ENCODE results near the gene P4HA2.

P4HA2 gene

GRCh38 chr5:132209131-132209530 is 18.5 kb downstream of the P4HA2 start:
- no peak for DNase-seq (ENCODE audit: low read depth in 1 of 2, low spot score in 1 of 2)
- no peak for TF ChIP-seq JUND (IDR thresholded peaks at IDR 0.05; ENCODE audit: low read depth)
- in situ Hi-C loops (cut with HindIII; ENCODE audit: low pct_unique_long_range_greater_than_20kb, low sequenced_read_pairs) = no loop called here

GRCh38 chr5:132207778-132208177 is 19.9 kb downstream of the P4HA2 start:
- DNase-seq (ENCODE audit: low read depth in 1 of 2, low spot score in 1 of 2) = no peak
- in situ Hi-C loops (cut with HindIII; ENCODE audit: low pct_unique_long_range_greater_than_20kb, low sequenced_read_pairs) = no loop called here
- TF ChIP-seq JUND (IDR thresholded peaks at IDR 0.05; ENCODE audit: low read depth) = no peak

DNA sequence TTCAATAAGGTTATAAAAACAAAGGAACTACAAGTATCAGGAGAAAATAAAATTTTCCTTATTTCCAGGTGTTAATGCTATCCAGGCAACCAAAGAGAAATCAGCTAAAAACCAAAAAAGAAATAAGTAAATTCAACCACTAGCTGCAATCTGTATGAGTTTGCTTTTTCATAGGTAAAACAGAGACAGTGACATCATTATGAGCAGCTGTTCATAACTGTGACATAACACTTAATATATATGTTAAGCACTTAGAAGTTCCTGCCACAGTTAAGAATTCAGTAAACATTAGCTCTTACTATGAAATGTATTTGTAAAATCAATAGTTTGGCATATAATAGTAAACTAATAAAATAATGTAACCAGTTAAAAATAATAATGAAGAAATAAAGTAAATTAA is 20.9 kb downstream of the P4HA2 start:
- in situ Hi-C loops (cut with HindIII; ENCODE audit: low pct_unique_long_range_greater_than_20kb, low sequenced_read_pairs) = no loop called here
- DNase-seq (ENCODE audit: low read depth in 1 of 2, low spot score in 1 of 2) = no peak
- no peak for TF ChIP-seq JUND (IDR thresholded peaks at IDR 0.05; ENCODE audit: low read depth)

GRCh38 chr5:132205385-132206125 is 22.1 kb downstream of the P4HA2 start:
- TF ChIP-seq JUND (IDR thresholded peaks at IDR 0.05; ENCODE audit: low read depth) = no peak
- no peak for DNase-seq (ENCODE audit: low read depth in 1 of 2, low spot score in 1 of 2)
- in situ Hi-C loops (cut with HindIII; ENCODE audit: low pct_unique_long_range_greater_than_20kb, low sequenced_read_pairs) = no loop called here

GRCh38 chr5:132204371-132205135 is 23.1 kb downstream of the P4HA2 start:
- no peak for DNase-seq (ENCODE audit: low read depth in 1 of 2, low spot score in 1 of 2)
- in situ Hi-C loops (cut with HindIII; ENCODE audit: low pct_unique_long_range_greater_than_20kb, low sequenced_read_pairs) = no loop called here
- no peak for TF ChIP-seq JUND (IDR thresholded peaks at IDR 0.05; ENCODE audit: low read depth)

DNA sequence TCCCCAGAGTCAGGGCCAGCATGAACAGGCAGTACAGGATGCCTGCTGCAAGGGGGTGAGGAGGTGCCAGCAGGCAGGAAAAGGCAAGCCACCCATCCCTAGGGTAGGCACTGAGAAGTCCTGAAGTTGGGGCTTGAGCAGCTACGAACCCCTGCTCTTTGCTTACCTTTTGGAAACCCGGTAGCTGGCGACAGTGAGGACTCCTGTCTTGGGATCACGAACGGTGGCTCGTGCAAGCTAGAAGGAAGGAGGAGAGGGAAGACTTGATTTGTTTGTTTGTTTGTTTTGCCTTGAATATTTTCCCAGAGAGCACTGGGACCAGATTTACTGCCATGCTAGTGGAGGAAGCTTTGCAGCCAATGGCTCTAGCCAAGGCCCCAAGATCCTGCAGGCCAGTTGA is 23.7 kb downstream of the P4HA2 start:
- in situ Hi-C loops (cut with HindIII; ENCODE audit: low pct_unique_long_range_greater_than_20kb, low sequenced_read_pairs) = no loop called here
- no peak for TF ChIP-seq JUND (IDR thresholded peaks at IDR 0.05; ENCODE audit: low read depth)

GRCh38 chr5:132203464-132203818 is 24.2 kb downstream of the P4HA2 start:
- no peak for DNase-seq (ENCODE audit: low read depth in 1 of 2, low spot score in 1 of 2)
- in situ Hi-C loops (cut with HindIII; ENCODE audit: low pct_unique_long_range_greater_than_20kb, low sequenced_read_pairs) = no loop called here
- no peak for TF ChIP-seq JUND (IDR thresholded peaks at IDR 0.05; ENCODE audit: low read depth)

More for the DNA sequence above, 23.7 kb downstream of the P4HA2 start:
- no peak for DNase-seq (ENCODE audit: low read depth in 1 of 2, low spot score in 1 of 2)

- in situ Hi-C loops (cut with HindIII; ENCODE audit: low pct_unique_long_range_greater_than_20kb, low sequenced_read_pairs) = no loop called here
- no peak for TF ChIP-seq JUND (IDR thresholded peaks at IDR 0.05; ENCODE audit: low read depth)
- no peak for DNase-seq (ENCODE audit: low read depth in 1 of 2, low spot score in 1 of 2)
These were observed 24.8 kb downstream of the P4HA2 start for GRCh38 chr5:132202711-132203463.

DNA sequence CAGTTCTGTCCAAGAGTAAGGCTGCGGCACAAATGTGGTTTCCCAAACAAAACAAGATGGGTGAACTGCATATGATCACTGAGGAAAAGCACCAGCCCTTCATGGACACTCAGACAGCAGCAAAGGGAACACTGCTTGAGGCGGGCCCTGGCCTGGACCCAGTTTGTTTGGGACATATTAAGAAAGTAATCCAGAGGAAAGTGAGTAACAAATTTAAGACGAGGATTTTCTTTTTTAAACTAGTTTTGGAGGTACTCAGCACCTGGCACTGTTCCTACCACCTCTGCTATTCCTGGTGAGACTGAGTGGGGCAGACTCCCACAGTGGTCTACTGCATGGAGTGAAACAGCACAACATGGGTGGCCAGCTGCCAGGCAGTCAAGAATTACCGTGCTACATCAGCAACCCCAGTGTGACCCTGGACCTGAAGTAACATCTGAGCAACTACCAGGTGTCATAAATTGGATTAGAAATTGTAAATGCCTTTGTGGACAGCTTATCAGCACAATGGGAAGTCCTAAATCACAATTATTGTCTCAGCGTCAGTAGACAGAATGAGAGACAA is 28.5 kb downstream of the P4HA2 start:
- DNase-seq (ENCODE audit: low read depth in 1 of 2, low spot score in 1 of 2) = no peak
- no peak for TF ChIP-seq JUND (IDR thresholded peaks at IDR 0.05; ENCODE audit: low read depth)
- in situ Hi-C loops (cut with HindIII; ENCODE audit: low pct_unique_long_range_greater_than_20kb, low sequenced_read_pairs) = no loop called here

DNA sequence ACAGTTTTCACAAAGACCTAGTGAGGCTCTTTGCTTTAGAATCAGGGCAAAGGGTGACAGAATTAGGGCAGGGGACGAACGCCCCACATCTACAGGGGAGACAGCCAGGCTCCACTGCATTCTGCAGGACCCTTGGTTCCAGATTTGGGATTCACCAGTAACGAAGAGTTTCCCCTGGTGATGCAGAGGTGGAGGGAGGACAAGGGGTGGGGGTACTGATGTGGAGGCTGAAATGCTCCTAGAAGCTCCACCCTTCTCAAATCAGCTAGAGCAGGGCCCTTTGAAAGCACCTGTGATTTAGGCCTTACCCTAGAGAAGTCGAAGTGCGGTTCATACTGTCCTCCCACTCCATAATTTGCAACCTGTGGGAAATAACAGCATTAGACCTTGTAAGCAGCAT is 29.1 kb downstream of the P4HA2 start:
- no peak for DNase-seq (ENCODE audit: low read depth in 1 of 2, low spot score in 1 of 2)
- no peak for TF ChIP-seq JUND (IDR thresholded peaks at IDR 0.05; ENCODE audit: low read depth)
- in situ Hi-C loops (cut with HindIII; ENCODE audit: low pct_unique_long_range_greater_than_20kb, low sequenced_read_pairs) = no loop called here

- no peak for DNase-seq (ENCODE audit: low read depth in 1 of 2, low spot score in 1 of 2)
- in situ Hi-C loops (cut with HindIII; ENCODE audit: low pct_unique_long_range_greater_than_20kb, low sequenced_read_pairs) = no loop called here
These were observed 31.9 kb downstream of the P4HA2 start for GRCh38 chr5:132195727-132196126.

GRCh38 chr5:132193165-132193694 is 34.4 kb downstream of the P4HA2 start:
- DNase-seq (ENCODE audit: low read depth in 1 of 2, low spot score in 1 of 2) = no peak
- in situ Hi-C loops (cut with HindIII; ENCODE audit: low pct_unique_long_range_greater_than_20kb, low sequenced_read_pairs) = no loop called here
- TF ChIP-seq JUND (IDR thresholded peaks at IDR 0.05; ENCODE audit: low read depth) = no peak

More at GRCh38 chr5:132195727-132196126, 31.9 kb downstream of the P4HA2 start:
- no peak for TF ChIP-seq JUND (IDR thresholded peaks at IDR 0.05; ENCODE audit: low read depth)

All from T47D (cell line).